GM18505 (cell line): ENCODE data around the gene INVS.
"Not testable (repeated sequence)": the region's sequence is repeated elsewhere in the genome, so short reads cannot be mapped to it uniquely, and the experiment has no call there.

Source experiments
- ATAC-seq: cut with Tn5 transposase; IDR thresholded peaks from one replicate; pipeline ENCODE4 v1.9.1; 2021; ENCODE audit not compliant: unreplicated experiment
- POLR2A ChIP-seq: IDR thresholded peaks from 4 replicates; pipeline ENCODE4 v1.6.1; 2011; ENCODE audit warnings: borderline replicate concordance; ENCODE audit not compliant: insufficient read depth, insufficient read length; ENCODE audit errors: extremely low read depth

The INVS gene, protein sequence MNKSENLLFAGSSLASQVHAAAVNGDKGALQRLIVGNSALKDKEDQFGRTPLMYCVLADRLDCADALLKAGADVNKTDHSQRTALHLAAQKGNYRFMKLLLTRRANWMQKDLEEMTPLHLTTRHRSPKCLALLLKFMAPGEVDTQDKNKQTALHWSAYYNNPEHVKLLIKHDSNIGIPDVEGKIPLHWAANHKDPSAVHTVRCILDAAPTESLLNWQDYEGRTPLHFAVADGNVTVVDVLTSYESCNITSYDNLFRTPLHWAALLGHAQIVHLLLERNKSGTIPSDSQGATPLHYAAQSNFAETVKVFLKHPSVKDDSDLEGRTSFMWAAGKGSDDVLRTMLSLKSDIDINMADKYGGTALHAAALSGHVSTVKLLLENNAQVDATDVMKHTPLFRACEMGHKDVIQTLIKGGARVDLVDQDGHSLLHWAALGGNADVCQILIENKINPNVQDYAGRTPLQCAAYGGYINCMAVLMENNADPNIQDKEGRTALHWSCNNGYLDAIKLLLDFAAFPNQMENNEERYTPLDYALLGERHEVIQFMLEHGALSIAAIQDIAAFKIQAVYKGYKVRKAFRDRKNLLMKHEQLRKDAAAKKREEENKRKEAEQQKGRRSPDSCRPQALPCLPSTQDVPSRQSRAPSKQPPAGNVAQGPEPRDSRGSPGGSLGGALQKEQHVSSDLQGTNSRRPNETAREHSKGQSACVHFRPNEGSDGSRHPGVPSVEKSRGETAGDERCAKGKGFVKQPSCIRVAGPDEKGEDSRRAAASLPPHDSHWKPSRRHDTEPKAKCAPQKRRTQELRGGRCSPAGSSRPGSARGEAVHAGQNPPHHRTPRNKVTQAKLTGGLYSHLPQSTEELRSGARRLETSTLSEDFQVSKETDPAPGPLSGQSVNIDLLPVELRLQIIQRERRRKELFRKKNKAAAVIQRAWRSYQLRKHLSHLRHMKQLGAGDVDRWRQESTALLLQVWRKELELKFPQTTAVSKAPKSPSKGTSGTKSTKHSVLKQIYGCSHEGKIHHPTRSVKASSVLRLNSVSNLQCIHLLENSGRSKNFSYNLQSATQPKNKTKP

DNA sequence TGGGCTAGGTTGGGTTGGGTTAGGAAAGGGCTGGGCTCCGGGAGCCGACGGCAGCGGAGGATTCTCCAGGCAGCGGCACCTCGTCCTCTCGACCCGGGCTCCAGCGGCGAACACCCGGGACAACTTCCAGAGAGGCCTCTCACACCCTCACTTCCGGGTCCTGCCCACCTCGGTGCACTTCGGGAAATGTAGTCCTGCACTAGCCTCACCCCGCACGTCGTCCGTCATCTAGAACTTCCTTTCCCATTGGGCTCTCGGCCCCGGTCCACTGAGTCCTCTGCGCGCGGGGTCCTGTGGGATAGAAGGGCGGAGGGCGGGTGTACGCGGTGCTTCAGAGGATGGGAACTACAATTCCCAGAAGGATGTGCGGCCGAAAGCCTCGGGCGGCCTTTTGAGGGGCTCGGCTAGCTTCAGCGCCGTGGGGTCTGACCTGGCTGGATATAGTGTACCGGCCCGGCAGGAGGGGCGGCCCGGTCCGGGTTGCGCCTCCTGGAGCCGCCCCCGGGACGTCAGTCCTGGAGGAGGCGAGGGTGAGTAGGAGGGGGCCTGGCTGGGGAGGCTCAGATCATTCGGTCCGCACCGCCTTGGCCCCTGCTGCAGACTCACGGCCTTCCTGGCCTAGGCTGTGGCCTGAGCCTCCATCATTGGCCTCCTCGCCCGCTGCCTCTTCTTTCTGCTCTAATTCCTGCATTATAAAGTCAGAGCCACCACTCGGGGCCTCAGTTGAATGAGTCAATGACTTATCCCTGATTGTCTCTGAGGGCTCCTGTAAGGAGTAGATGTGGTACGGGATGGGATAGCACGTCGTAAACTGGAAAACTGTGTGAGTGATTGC is at the start of gene INVS, which contains the start of gene ERP44:
INVS (plus strand) TSS at position 357 of the 835 bp plus-strand sequence. CDS start 5,279 bp downstream, outside the sequence.
ERP44 (minus strand) TSS at position 114 of the 835 bp plus-strand sequence. CDS start 160 bp downstream, outside the sequence.
- ATAC-seq, result peak; percentile 98
- TF ChIP-seq POLR2A, result peak; percentile 90

GRCh38 chr9:100049551-100049950 is 49.5 kb upstream of the INVS start:
- no peak for TF ChIP-seq POLR2A
- no peak for ATAC-seq

- no peak for ATAC-seq
- no peak for TF ChIP-seq POLR2A
Measured at GRCh38 chr9:100052375-100052774, 46.7 kb upstream of the INVS start.

DNA sequence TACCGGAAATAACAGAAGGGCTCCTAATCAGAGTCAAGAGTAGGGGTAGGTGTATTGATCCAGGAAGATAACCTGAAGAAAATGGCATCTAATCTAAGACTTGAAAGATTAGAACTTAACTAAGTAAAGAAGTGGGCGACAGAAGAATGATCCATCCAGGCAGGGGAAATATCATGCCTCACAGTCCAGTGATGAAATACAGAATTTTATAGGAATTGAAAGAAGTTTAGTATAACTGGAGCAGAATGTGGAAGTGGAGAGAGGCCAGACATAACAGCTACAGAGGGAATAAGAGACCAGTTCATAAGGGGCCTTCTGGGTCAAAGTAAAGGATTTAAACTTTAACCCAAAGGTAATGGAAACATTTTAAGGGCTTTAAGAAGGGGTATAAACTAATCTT is 42.5 kb upstream of the INVS start:
- no peak for ATAC-seq
- no peak for TF ChIP-seq POLR2A

- no peak for TF ChIP-seq POLR2A
- no peak for ATAC-seq
Measured at GRCh38 chr9:100057624-100058023, 41.4 kb upstream of the INVS start.

DNA sequence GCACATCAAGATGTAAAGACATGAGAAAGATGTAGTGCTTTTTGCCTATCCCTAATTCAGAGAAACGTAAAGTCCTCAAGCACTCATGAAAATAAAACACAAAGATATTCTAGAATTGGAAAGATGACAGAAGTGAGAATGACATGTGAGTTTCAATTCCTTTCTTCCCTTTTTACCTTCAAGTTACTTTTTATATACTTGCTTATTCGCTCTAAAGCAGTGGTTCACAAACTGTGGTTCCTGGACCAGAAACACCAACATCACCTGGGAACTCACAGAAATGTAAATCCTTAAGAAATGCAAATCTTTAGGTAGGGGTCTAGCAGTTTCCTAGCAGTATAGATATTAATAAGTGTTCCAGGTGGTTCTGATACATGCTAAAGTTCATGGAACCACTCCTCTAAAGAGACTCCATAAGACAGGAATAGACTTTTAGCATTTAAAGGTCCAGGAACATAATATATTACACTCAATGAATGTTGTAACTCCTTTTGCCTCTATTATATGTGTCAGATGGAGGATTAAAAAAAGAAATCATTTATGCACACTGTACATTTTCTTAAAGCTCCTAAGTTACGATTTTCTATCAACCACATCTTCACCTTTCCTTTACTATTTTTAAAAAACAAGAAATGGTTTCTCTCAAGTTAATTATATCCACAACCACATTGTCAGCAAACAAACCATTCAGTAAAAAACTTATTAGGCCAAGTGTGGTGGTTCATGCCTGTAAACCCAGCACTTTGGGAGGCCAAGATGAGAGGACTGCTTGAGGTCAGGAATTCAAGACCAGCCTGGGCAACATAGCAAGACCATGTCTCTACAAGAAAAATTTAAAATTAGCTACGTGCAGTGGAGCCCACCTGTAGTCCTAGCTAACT is 40.1 kb upstream of the INVS start:
- ATAC-seq, result peak; percentile 78
- TF ChIP-seq POLR2A, result no peak

DNA sequence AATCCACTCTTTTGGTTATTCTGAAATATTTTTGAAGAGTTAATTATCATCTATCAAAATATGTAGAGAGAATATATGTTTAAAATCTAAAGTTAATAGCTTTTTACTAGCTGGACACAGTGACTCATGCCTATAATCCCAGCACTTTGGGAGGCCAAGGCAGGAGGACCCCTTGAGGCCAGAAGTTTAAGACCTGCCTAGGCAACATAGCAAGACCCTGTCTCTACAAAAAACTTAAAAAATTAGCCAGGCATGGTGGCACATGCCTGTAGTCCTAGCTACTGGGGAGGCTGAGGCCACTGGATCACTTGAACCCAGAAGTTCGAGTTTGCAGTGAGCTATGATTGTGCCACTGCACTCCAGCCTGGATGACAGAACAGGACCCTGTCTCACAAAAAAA is 36.4 kb upstream of the INVS start:
- not testable (repeated sequence) for ATAC-seq

- TF ChIP-seq POLR2A, result no peak
- no peak for ATAC-seq
Measured at GRCh38 chr9:100063185-100063584, 35.9 kb upstream of the INVS start.

- ATAC-seq, result no peak
- no peak for TF ChIP-seq POLR2A
Measured at GRCh38 chr9:100064872-100065581, 34.0 kb upstream of the INVS start.

- peak; percentile 79 for ATAC-seq
- no peak for TF ChIP-seq POLR2A
Measured at GRCh38 chr9:100066539-100066938, 32.5 kb upstream of the INVS start.

DNA sequence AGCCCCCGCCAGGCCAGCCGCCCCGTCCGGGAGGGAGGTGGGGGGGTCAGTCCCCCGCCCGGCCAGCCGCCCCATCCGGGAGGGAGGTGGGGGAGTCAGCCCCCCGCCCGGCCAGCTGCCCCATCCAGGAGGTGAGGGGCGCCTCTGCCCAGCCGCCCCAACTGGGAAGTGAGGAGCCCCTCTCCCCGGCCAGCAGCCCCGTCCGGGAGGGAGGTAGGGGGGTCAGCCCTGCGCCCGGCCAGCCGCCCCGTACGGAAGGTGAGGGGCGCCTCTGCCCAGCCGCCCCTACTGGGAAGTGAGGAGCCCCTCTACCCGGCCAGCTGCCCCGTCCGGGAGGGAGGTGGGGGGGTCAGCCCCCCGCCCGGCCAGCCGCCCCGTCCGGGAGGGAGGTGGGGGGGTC is 31.1 kb upstream of the INVS start:
- ATAC-seq, result not testable (repeated sequence)

GRCh38 chr9:100069068-100069467 is 30.0 kb upstream of the INVS start:
- not testable (repeated sequence) for ATAC-seq
